ENCODE measurements around the gene ADGRL2. TPM values are rescaled to one million over a fixed set of nuclear protein-coding genes. Genes with fewer than 3 reads are reported as not detected.

ADGRL2 gene
- total RNA-seq, 1 experiment from 2014 or later = 0.20 TPM

- ATAC-seq (no peak), DNase-seq (ENCODE audit: low read depth, low spot score) (no peak)
- ChIA-PET CTCF (no interaction called here), POLR2A (no interaction called here), RAD21 (ENCODE audit: low non-redundant PET in 1 of 2, low total read pairs in 2 of 2, uncharacterized antibody in 2 of 2, unreplicated experiment in 2 of 2) (no interaction called here)
- H3K9me2 ChIP-seq (ENCODE audit: insufficient read depth) = no peaks in the 10 kb centered on the region
- no peak overlapping the region for H3K4me2 ChIP-seq (ENCODE audit: low read length)
- H4K20me1 ChIP-seq (ENCODE audit: insufficient read depth) = no peaks in the 10 kb centered on the region
- no peaks in the 10 kb centered on the region for H3K27me3 ChIP-seq (ENCODE audit: insufficient read depth, low read length)
- H3K36me3 ChIP-seq (ENCODE audit: control insufficient read depth in 1 of 2, insufficient read depth in 2 of 2, low read length in 2 of 2) = no peaks in the 10 kb centered on the region
- no TSS peak for BruUV-seq (replicated peaks)
- intact Hi-C loops (cut with micrococcal nuclease) = no loop called here
- H3K9me3 ChIP-seq (ENCODE audit: control insufficient read depth in 1 of 2, insufficient read depth in 1 of 2, low read depth in 1 of 2, low read length in 2 of 2) = no peaks in the 10 kb centered on the region
- no peak overlapping the region for H2AFZ ChIP-seq (ENCODE audit: low read depth, low read length, poor library complexity, severe bottlenecking)
- no peaks in the 10 kb centered on the region for H3K79me2 ChIP-seq (ENCODE audit: insufficient read depth, low read length)
- H3K9ac ChIP-seq (ENCODE audit: low read length) = no peak overlapping the region
- H3K4me3 ChIP-seq (replicated peaks in 1 of 2; ENCODE audit: low read depth in 1 of 2, low read length in 2 of 2) = no peak overlapping the region
- H3K27ac ChIP-seq (ENCODE audit: low read depth, low read length) = no peak overlapping the region
- no peaks in the 10 kb centered on the region for H3K4me1 ChIP-seq (ENCODE audit: control insufficient read depth in 1 of 2, insufficient read depth in 2 of 2, low read length in 2 of 2)
- TF ChIP-seq SRF (IDR thresholded peaks at IDR 0.05; ENCODE audit: low read depth) (no peak), EZH2 (IDR thresholded peaks at IDR 0.05) (no peak), FOSL1 (IDR thresholded peaks at IDR 0.05; ENCODE audit: low read depth) (no peak), YY1 (IDR thresholded peaks at IDR 0.05; ENCODE audit: extremely low read depth, insufficient replicate concordance, low read depth, low read length) (no peak), ZNF274 (IDR thresholded peaks at IDR 0.05; ENCODE audit: low read depth, low read length) (no peak), JUND (IDR thresholded peaks at IDR 0.05) (no peak)
- TF ChIP-seq, protein P1, sequence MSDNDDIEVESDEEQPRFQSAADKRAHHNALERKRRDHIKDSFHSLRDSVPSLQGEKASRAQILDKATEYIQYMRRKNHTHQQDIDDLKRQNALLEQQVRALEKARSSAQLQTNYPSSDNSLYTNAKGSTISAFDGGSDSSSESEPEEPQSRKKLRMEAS (IDR thresholded peaks at IDR 0.05) = no peak
- TF ChIP-seq, protein P2, sequence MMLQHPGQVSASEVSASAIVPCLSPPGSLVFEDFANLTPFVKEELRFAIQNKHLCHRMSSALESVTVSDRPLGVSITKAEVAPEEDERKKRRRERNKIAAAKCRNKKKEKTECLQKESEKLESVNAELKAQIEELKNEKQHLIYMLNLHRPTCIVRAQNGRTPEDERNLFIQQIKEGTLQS (IDR thresholded peaks at IDR 0.05) = no peak
- TF ChIP-seq, protein P3, sequence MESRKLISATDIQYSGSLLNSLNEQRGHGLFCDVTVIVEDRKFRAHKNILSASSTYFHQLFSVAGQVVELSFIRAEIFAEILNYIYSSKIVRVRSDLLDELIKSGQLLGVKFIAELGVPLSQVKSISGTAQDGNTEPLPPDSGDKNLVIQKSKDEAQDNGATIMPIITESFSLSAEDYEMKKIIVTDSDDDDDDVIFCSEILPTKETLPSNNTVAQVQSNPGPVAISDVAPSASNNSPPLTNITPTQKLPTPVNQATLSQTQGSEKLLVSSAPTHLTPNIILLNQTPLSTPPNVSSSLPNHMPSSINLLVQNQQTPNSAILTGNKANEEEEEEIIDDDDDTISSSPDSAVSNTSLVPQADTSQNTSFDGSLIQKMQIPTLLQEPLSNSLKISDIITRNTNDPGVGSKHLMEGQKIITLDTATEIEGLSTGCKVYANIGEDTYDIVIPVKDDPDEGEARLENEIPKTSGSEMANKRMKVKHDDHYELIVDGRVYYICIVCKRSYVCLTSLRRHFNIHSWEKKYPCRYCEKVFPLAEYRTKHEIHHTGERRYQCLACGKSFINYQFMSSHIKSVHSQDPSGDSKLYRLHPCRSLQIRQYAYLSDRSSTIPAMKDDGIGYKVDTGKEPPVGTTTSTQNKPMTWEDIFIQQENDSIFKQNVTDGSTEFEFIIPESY (IDR thresholded peaks at IDR 0.05; ENCODE audit: extremely low read depth, insufficient replicate concordance, low read length) = no peak
Observed at GRCh38 chr1:81775510-81775909, 25.2 kb upstream of the ADGRL2 start.
